Neutrophil (primary cell): ENCODE measurements around the gene ZCCHC9.
"Not testable (repeated sequence)": the region's sequence is repeated elsewhere in the genome, so short reads cannot be mapped to it uniquely, and the experiment has no call there.

Experiments
- H3K27ac ChIP-seq: fragments of 200-600 bp; sonication (generic); 2 replicates; pipeline ENCODE4 v1.5.1; 2016; ENCODE audit warnings: mild to moderate bottlenecking, moderate library complexity
- H3K27me3 ChIP-seq: fragments of 200-600 bp; sonication (generic); 2 replicates; pipeline ENCODE4 v1.6.0; 2016; ENCODE audit warnings: mild to moderate bottlenecking
- H3K36me3 ChIP-seq: fragments of 200-600 bp; sonication (generic); 2 replicates; pipeline ENCODE4 v1.5.1; 2017
- H3K4me1 ChIP-seq, 2 experiments: fragments of 200-600 bp in 1 of 2; sonication (generic) in 1 of 2; 1 replicate in 1 of 2; 2 replicates in 1 of 2; pipeline versions ENCODE4 v1.5.1 to v1.6.1; 2013 to 2016; ENCODE audit warnings: low read depth in 1 of 2, low read length in 1 of 2, mild to moderate bottlenecking in 1 of 2, moderate library complexity in 1 of 2; ENCODE audit not compliant: control insufficient read depth in 1 of 2, insufficient read depth in 1 of 2
- H3K4me3 ChIP-seq, 2 experiments: fragments of 200-600 bp in 1 of 2; sonication (generic) in 1 of 2; 1 replicate in 1 of 2; 2 replicates in 1 of 2; pipeline ENCODE4 v1.5.1; 2013 to 2016; ENCODE audit warnings: low read depth in 1 of 2, low read length in 1 of 2, mild to moderate bottlenecking in 1 of 2, moderate library complexity in 1 of 2
- H3K9me3 ChIP-seq: fragments of 200-600 bp; sonication (generic); 2 replicates; pipeline ENCODE4 v1.5.1; 2016
- CTCF ChIP-seq: fragments of 200-600 bp; sonication (generic); IDR thresholded peaks from 2 replicates; pipeline ENCODE4 v1.5.1; 2016; ENCODE audit warnings: antibody characterized with exemption

ZCCHC9 gene

GRCh38 chr5:81256766-81257165, 44.6 kb upstream of the ZCCHC9 start:
- no peak overlapping the region for H3K4me3 ChIP-seq
- H3K27ac ChIP-seq: no peak overlapping the region
- TF ChIP-seq CTCF: no peak
- peaks cover 0 to 4% of the 10 kb centered on the region in 2 experiments for H3K4me1 ChIP-seq
- no peaks in the 10 kb centered on the region for H3K9me3 ChIP-seq
- H3K36me3 ChIP-seq: no peaks in the 10 kb centered on the region
- no peaks in the 10 kb centered on the region for H3K27me3 ChIP-seq

GRCh38 chr5:81262796-81263195, 38.6 kb upstream of the ZCCHC9 start:
- H3K4me1 ChIP-seq, H3K27ac ChIP-seq, H3K36me3 ChIP-seq, H3K9me3 ChIP-seq, H3K27me3 ChIP-seq, H3K4me3 ChIP-seq: not testable (repeated sequence)

- no peak overlapping the region for H3K4me3 ChIP-seq
- TF ChIP-seq CTCF: no peak
- H3K4me1 ChIP-seq: no peaks in the 10 kb centered on the region
- no peaks in the 10 kb centered on the region for H3K36me3 ChIP-seq
- H3K27me3 ChIP-seq: no peaks in the 10 kb centered on the region
- no peaks in the 10 kb centered on the region for H3K9me3 ChIP-seq
- H3K27ac ChIP-seq: no peak overlapping the region
Observed at GRCh38 chr5:81265101-81265500, 36.3 kb upstream of the ZCCHC9 start.

GRCh38 chr5:81268521-81269196, 32.7 kb upstream of the ZCCHC9 start:
- Histone ChIP-seq H3K4me1 (no peaks in the 10 kb centered on the region), H3K36me3 (no peaks in the 10 kb centered on the region), H3K9me3 (no peaks in the 10 kb centered on the region), H3K4me3 (no peak overlapping the region), H3K27ac (no peak overlapping the region), H3K27me3 (no peaks in the 10 kb centered on the region)
- TF ChIP-seq CTCF: no peak

- no peak for TF ChIP-seq CTCF
- Histone ChIP-seq H3K4me1 (no peaks in the 10 kb centered on the region), H3K4me3 (no peak overlapping the region), H3K9me3 (no peaks in the 10 kb centered on the region), H3K36me3 (no peaks in the 10 kb centered on the region), H3K27ac (no peak overlapping the region), H3K27me3 (no peaks in the 10 kb centered on the region)
Observed at GRCh38 chr5:81269751-81270393, 31.5 kb upstream of the ZCCHC9 start.

GRCh38 chr5:81270394-81271027, 30.9 kb upstream of the ZCCHC9 start:
- not testable (repeated sequence) for H3K36me3 ChIP-seq, H3K27ac ChIP-seq

More at GRCh38 chr5:81270394-81271027, 30.9 kb upstream of the ZCCHC9 start:
- not testable (repeated sequence) for H3K9me3 ChIP-seq, H3K4me3 ChIP-seq, H3K27me3 ChIP-seq, H3K4me1 ChIP-seq
